GM12892 (cell line): ENCODE measurements around the gene DDX20.

Source experiments
- POLR2A ChIP-seq: IDR thresholded peaks from 2 replicates; pipeline ENCODE4 v1.6.1; 2011; ENCODE audit warnings: low read depth, low read length, control low read depth
- POLR2AphosphoS5 ChIP-seq: IDR thresholded peaks from 2 replicates; pipeline ENCODE4 v1.6.1; 2011; ENCODE audit warnings: low read depth, low read length, control low read depth
- TAF1 ChIP-seq: IDR thresholded peaks from 2 replicates; pipeline ENCODE4 v1.6.1; 2011; ENCODE audit warnings: low read depth, mild to moderate bottlenecking, control low read depth, low read length, borderline replicate concordance

DNA sequence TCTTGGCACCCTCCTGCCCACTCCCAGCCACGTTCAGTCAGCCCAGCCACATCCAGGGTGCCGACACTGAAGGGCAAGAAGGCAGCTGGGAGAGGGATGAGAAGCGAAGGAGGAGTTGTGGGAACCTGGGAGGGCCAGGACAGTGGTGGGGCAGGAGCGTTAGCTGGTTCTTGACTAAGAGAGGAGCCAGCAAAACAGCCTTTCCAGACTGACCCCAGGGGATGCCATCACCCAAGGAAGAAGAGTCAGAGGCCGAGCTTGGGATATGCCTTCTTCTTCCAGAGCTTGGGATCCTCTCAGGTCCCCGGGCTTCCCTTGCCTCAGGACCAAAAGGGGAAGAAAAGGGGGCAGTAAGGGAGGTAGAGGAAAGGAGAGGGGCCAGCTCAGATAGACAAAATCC, 23.7 kb upstream of the DDX20 start:
- TF ChIP-seq POLR2A (no peak), POLR2AphosphoS5 (no peak), TAF1 (no peak)
